GM12872 (cell line): ENCODE measurements around the gene MYH13.
A peak's percentile ranks its signal among the peaks of the same experiment; 100 is the strongest.

Source experiments
- TF ChIP-seq, protein P1 (sequence below): IDR thresholded peaks from 3 replicates; pipeline ENCODE4 v1.5.1; 2011; ENCODE audit warnings: low read depth, mild to moderate bottlenecking, low read length, moderate library complexity; ENCODE audit not compliant: insufficient read depth

MYH13 gene

DNA sequence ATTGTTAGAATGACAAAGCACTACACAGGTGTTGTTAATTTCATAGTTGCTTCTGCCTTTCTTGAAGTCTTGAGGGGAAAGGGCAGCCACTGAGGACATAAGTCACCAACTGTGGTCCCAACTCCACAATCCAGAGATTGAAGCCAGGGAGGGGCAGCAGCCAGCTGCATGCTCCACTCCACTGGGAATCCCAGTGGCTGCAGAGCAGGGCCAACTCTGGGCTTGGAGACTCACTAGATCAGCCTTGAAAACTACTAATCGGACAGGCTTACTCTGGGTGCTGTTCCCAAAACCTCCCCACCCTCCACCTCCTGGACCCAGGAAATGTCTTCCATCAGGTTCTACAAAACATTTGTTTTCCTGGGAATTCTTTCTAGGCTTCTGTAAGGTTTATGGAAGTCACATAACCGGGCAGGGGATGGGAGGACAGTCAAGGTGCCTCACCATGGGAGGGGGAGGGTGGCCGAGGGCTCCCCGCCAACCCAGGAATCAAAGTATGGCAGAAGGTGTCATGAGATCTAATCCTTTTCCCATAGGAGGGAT, 68.0 kb downstream of the MYH13 start:
- TF ChIP-seq, protein P1, sequence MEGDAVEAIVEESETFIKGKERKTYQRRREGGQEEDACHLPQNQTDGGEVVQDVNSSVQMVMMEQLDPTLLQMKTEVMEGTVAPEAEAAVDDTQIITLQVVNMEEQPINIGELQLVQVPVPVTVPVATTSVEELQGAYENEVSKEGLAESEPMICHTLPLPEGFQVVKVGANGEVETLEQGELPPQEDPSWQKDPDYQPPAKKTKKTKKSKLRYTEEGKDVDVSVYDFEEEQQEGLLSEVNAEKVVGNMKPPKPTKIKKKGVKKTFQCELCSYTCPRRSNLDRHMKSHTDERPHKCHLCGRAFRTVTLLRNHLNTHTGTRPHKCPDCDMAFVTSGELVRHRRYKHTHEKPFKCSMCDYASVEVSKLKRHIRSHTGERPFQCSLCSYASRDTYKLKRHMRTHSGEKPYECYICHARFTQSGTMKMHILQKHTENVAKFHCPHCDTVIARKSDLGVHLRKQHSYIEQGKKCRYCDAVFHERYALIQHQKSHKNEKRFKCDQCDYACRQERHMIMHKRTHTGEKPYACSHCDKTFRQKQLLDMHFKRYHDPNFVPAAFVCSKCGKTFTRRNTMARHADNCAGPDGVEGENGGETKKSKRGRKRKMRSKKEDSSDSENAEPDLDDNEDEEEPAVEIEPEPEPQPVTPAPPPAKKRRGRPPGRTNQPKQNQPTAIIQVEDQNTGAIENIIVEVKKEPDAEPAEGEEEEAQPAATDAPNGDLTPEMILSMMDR = no peak

DNA sequence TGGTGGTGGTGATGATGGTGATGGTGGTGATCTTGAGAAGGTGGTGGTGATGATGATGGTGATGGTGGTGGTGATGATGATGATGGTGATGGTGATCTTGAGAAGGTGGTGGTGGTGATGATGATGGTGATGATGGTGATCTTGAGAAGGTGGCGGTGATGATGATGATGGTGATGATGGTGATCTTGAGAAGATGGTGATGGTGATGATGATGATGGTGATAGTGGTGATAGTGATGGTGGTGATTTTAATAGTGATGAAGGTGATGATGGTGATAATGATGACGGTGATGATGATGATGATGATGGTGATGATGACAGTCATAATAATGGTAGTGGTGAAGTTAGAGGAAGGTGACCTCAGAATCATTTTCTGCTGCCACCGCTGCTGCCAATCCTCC, 75.1 kb downstream of the MYH13 start:
- TF ChIP-seq, protein P1 = no peak

DNA sequence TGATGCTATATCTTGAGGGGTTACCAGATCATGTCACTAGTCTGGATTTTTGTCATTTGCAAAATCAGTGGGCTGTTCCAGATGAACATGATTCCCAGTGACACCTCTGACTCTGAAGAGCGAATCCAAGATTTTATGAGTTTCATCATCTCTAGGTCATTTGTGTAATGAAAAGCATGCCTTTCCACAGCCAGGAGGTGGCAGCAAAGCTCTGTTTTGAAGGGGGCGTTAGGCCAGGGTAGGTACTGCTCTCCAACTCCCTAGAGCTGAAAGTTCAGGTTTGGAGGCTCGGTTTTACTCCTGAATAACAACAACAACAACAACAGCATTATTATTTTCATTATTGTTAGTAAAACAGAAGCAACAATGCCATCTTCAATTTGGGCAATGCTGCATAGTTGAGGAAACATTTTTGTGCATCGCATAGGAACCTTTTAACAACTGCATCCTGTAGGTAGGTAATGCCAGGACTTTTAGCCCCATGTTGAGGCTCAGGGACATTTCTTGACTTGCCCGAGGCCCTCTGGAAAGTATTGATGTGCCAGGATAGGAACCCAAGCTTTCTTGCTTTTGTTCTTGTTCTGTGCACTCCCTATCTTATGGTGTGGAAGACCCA, 77.0 kb downstream of the MYH13 start:
- TF ChIP-seq, protein P1 = peak; percentile 74

GRCh38 chr17:10294180-10294579, 78.6 kb downstream of the MYH13 start:
- TF ChIP-seq, protein P1 = no peak

DNA sequence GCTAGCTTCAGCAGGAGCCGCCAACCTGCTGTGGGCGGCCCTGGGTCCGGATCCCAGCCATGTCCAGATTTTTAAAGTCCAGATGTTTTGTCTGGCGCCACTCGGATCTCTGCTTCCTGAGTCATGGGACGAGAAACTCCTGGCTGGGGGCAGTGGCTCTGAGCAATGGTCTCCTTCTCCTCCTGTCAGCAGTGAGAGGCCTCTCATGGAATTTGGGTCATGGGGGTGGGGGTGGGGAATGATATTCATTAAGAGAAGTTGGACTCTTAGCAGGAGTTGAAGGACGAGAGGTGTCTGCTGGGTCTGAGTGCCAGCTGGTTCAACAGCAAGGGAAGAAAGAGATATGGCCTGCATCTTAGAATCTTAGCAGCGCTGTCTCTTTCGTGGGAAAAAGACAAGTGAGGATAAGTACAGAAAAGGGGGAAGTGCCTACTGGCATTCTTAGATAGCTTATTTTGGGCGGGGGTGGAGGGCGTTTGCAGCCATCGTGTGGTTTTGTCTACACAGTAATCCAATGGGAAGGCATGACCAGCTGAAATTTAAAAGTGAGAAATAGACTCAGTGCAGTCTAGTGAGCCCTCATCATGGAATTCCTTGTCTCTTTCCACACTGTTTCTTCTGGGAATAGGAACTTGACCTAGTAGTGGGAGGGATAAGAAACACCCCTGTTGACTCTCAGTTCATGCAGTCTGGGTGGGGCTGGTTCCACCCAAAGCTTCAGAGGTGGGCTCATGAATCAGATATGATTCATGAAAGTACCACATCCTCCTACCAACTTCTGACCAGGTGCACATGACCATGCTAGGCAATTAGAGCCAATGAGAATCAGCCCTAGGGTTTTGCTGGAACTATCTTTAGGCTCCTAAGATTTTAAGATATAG, 80.5 kb downstream of the MYH13 start:
- TF ChIP-seq, protein P1 = no peak

- TF ChIP-seq, protein P1 = no peak
Measured at GRCh38 chr17:10290041-10290440, 82.8 kb downstream of the MYH13 start.

DNA sequence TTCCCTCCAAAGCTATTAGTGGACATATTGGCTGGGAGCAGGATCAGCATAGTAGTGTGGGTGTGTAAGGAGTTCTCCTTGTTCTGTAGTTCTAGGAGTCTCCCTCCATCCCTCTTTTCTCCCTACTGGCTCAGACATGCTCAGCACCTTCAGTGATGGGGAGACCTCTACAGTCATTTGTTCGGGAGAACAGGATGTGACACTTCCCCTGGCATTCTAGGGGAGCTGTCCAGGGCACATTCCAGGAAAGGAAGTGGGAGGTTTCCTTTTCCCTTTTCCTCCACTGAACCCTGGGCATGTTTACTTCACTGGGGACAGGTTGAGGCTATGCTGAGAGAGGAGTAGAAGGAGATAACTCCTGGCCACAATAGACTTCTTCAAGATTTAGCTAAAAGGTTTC, 86.5 kb downstream of the MYH13 start:
- TF ChIP-seq, protein P1 = no peak
